OCI-LY1 (cell line): ENCODE measurements around the gene SCN3A.

Experiments used
- H2AFZ ChIP-seq: fragments of 200-600 bp; sonication (generic), shearing (Covaris generic); 2 replicates; pipeline ENCODE4 v1.6.0; 2014; ENCODE audit warnings: antibody characterized with exemption, mild to moderate bottlenecking, low read length
- H3F3A ChIP-seq: fragments of 200-600 bp; sonication (generic), shearing (Covaris generic); 2 replicates; pipeline ENCODE4 v1.6.0; 2014; ENCODE audit warnings: mild to moderate bottlenecking, antibody characterized with exemption, low read length, moderate library complexity; ENCODE audit not compliant: insufficient read depth
- H3K27ac ChIP-seq: fragments of 200-600 bp; sonication (generic); 2 replicates; pipeline ENCODE4 v1.5.1; 2014; ENCODE audit warnings: low read length, mixed run types, mild to moderate bottlenecking, low read depth; ENCODE audit not compliant: poor library complexity, severe bottlenecking
- H3K27me3 ChIP-seq: fragments of 200-600 bp; sonication (generic); 2 replicates; pipeline ENCODE4 v1.6.0; 2014; ENCODE audit warnings: antibody characterized with exemption, mild to moderate bottlenecking, low read length, moderate library complexity; ENCODE audit not compliant: insufficient read depth
- H3K36me3 ChIP-seq: fragments of 200-600 bp; sonication (generic); 2 replicates; pipeline ENCODE4 v1.6.1; 2014; ENCODE audit warnings: mild to moderate bottlenecking, antibody characterized with exemption, low read length, moderate library complexity, mixed read lengths; ENCODE audit not compliant: insufficient read depth
- H3K4me1 ChIP-seq: fragments of 200-600 bp; sonication (generic); 2 replicates; pipeline ENCODE4 v1.5.1; 2014; ENCODE audit warnings: mild to moderate bottlenecking, low read length, moderate library complexity; ENCODE audit not compliant: insufficient read depth, severe bottlenecking
- H3K4me2 ChIP-seq: fragments of 200-600 bp; sonication (generic), shearing (Covaris generic); 2 replicates; pipeline ENCODE4 v1.6.1; 2014; ENCODE audit warnings: low read length
- H3K4me3 ChIP-seq: fragments of 200-600 bp; sonication (generic); 2 replicates; pipeline ENCODE4 v1.5.1; 2014; ENCODE audit warnings: low read length, low read depth, mild to moderate bottlenecking, mixed read lengths; ENCODE audit not compliant: poor library complexity, severe bottlenecking
- H3K79me2 ChIP-seq: fragments of 200-600 bp; shearing (Covaris generic); 2 replicates; pipeline ENCODE4 v1.6.1; 2016; ENCODE audit warnings: mixed run types, low read length, mixed read lengths; ENCODE audit not compliant: insufficient read depth
- H3K9ac ChIP-seq: fragments of 200-600 bp; sonication (generic), shearing (Covaris generic); 2 replicates; pipeline ENCODE4 v1.6.1; 2014; ENCODE audit warnings: mild to moderate bottlenecking, low read length, mixed read lengths
- H3K9me2 ChIP-seq: fragments of 200-600 bp; sonication (generic), shearing (Covaris generic); 2 replicates; pipeline ENCODE4 v1.6.1; 2014; ENCODE audit warnings: low read depth, mild to moderate bottlenecking, low read length, mixed read lengths
- H3K9me3 ChIP-seq: fragments of 200-600 bp; shearing (Covaris generic); 2 replicates; pipeline ENCODE4 v1.6.1; 2014; ENCODE audit warnings: low read length, mixed read lengths
- H4K20me1 ChIP-seq: fragments of 200-600 bp; sonication (generic), shearing (Covaris generic); 2 replicates; pipeline ENCODE4 v1.6.0; 2016; ENCODE audit warnings: mild to moderate bottlenecking, low read length; ENCODE audit not compliant: insufficient read depth
- CTCF ChIP-seq: fragments of 200-600 bp; sonication (generic), shearing (Covaris generic); IDR thresholded peaks from 2 replicates; pipeline ENCODE4 v1.5.1; 2017; ENCODE audit warnings: mild to moderate bottlenecking, antibody characterized with exemption, low read length, moderate library complexity, mixed read lengths
- EZH2 ChIP-seq: fragments of 200-600 bp; sonication (generic), shearing (Covaris generic); IDR thresholded peaks from 2 replicates; pipeline ENCODE4 v1.8.0; 2017; ENCODE audit warnings: borderline replicate concordance, mixed run types, mild to moderate bottlenecking, antibody characterized with exemption, low read length, moderate library complexity, mixed read lengths

The SCN3A gene

GRCh38 chr2:165164201-165164600 is 39.6 kb downstream of the SCN3A start:
- H3K9ac ChIP-seq: no peak overlapping the region
- TF ChIP-seq EZH2: no peak
- TF ChIP-seq CTCF: no peak

GRCh38 chr2:165163761-165164160 is 40.1 kb downstream of the SCN3A start:
- H3K9me2 ChIP-seq: no peaks in the 10 kb centered on the region
- H3F3A ChIP-seq: no peaks in the 10 kb centered on the region
- no peak overlapping the region for H3K9ac ChIP-seq
- TF ChIP-seq CTCF (no peak), EZH2 (no peak)
- H2AFZ ChIP-seq: no peak overlapping the region
- H3K27ac ChIP-seq: no peak overlapping the region
- no peaks in the 10 kb centered on the region for H3K79me2 ChIP-seq
- H3K4me3 ChIP-seq: no peak overlapping the region
- no peaks in the 10 kb centered on the region for H3K27me3 ChIP-seq
- no peak overlapping the region for H3K4me2 ChIP-seq
- no peaks in the 10 kb centered on the region for H3K4me1 ChIP-seq
- H3K36me3 ChIP-seq: no peaks in the 10 kb centered on the region
- H3K9me3 ChIP-seq: no peaks in the 10 kb centered on the region
- no peaks in the 10 kb centered on the region for H4K20me1 ChIP-seq

More at GRCh38 chr2:165164201-165164600, 39.6 kb downstream of the SCN3A start:
- H3K79me2 ChIP-seq: no peaks in the 10 kb centered on the region
- H3F3A ChIP-seq: no peaks in the 10 kb centered on the region
- H3K4me1 ChIP-seq: no peaks in the 10 kb centered on the region
- H3K4me2 ChIP-seq: no peak overlapping the region
- H3K9me2 ChIP-seq: no peaks in the 10 kb centered on the region
- no peaks in the 10 kb centered on the region for H4K20me1 ChIP-seq
- H3K27me3 ChIP-seq: no peaks in the 10 kb centered on the region
- H3K36me3 ChIP-seq: no peaks in the 10 kb centered on the region
- no peak overlapping the region for H3K27ac ChIP-seq
- no peaks in the 10 kb centered on the region for H3K9me3 ChIP-seq
- H2AFZ ChIP-seq: no peak overlapping the region
- no peak overlapping the region for H3K4me3 ChIP-seq

GRCh38 chr2:165162466-165162865 is 41.4 kb downstream of the SCN3A start:
- Histone ChIP-seq H3K27me3 (no peaks in the 10 kb centered on the region), H4K20me1 (no peaks in the 10 kb centered on the region), H3K4me3 (no peak overlapping the region), H3K9me3 (no peaks in the 10 kb centered on the region), H3K36me3 (no peaks in the 10 kb centered on the region), H3K4me2 (no peak overlapping the region), H3F3A (no peaks in the 10 kb centered on the region), H3K4me1 (no peaks in the 10 kb centered on the region), H2AFZ (no peak overlapping the region), H3K9ac (no peak overlapping the region), H3K27ac (no peak overlapping the region), H3K79me2 (no peaks in the 10 kb centered on the region), H3K9me2 (no peaks in the 10 kb centered on the region)
- TF ChIP-seq CTCF: no peak
